Neural progenitor cell (in vitro differentiated cells): Measurements from ENCODE around the gene TM4SF20.

Source experiments
- CTCF ChIP-seq: fragments of 200-600 bp; sonication (generic); IDR thresholded peaks from 2 replicates; pipeline ENCODE4 v1.5.1; 2017; ENCODE audit warnings: antibody characterized with exemption, mild to moderate bottlenecking
- EZH2 ChIP-seq: fragments of 200-600 bp; sonication (generic); IDR thresholded peaks from 2 replicates; pipeline ENCODE4 v1.6.1; 2017; ENCODE audit warnings: antibody characterized with exemption, mild to moderate bottlenecking, moderate library complexity

- TF ChIP-seq EZH2 (no peak), CTCF (no peak)
Observed at GRCh38 chr2:227416701-227417100, 37.6 kb upstream of the TM4SF20 start.
